Activated CD8-positive, alpha-beta memory T cell treated with anti-CD3 and anti-CD28 coated beads, Interleukin-2, amount 50 U/mL, for 24 hours (primary cell): Measurements from ENCODE around the gene PPP1R13L.
A peak's percentile ranks its signal among the peaks of the same experiment; 100 is the strongest.
"Not testable (repeated sequence)": the region's sequence is repeated elsewhere in the genome, so short reads cannot be mapped to it uniquely, and the experiment has no call there.

Experiments used
- DNase-seq: peaks from one replicate; pipeline ENCODE4 v3.0.0-alpha.2; 2020; ENCODE audit errors: extremely low read depth

PPP1R13L gene

GRCh38 chr19:45429896-45430295, 25.0 kb upstream of the PPP1R13L start:
- DNase-seq = not testable (repeated sequence)

GRCh38 chr19:45428384-45429231, 23.7 kb upstream of the PPP1R13L start:
- no peak for DNase-seq

- DNase-seq = no peak
Observed at GRCh38 chr19:45424191-45425058, 19.6 kb upstream of the PPP1R13L start.

GRCh38 chr19:45423589-45424190, 18.8 kb upstream of the PPP1R13L start, which contains the start of gene ERCC1:
Gene ERCC1 (minus strand): TSS chr19:45423917. CDS start chr19:45423374, 543 bp downstream.
- DNase-seq = peak; percentile 74

- DNase-seq = no peak
Observed at GRCh38 chr19:45423033-45423588, 18.2 kb upstream of the PPP1R13L start.

- DNase-seq = no peak
Observed at GRCh38 chr19:45421947-45422498, 17.2 kb upstream of the PPP1R13L start.

GRCh38 chr19:45420871-45421270, 16.0 kb upstream of the PPP1R13L start:
- DNase-seq = no peak

- DNase-seq = no peak
Observed at GRCh38 chr19:45420356-45420755, 15.5 kb upstream of the PPP1R13L start.

- no peak for DNase-seq
Observed at GRCh38 chr19:45419895-45420294, 15.0 kb upstream of the PPP1R13L start.

- no peak for DNase-seq
Observed at GRCh38 chr19:45419396-45419795, 14.5 kb upstream of the PPP1R13L start.

- DNase-seq = no peak
Observed at GRCh38 chr19:45418802-45419201, 13.9 kb upstream of the PPP1R13L start.

- no peak for DNase-seq
Observed at GRCh38 chr19:45417151-45417550, 12.3 kb upstream of the PPP1R13L start.

- DNase-seq = no peak
Observed at GRCh38 chr19:45414468-45414867, 9.6 kb upstream of the PPP1R13L start.

- no peak for DNase-seq
Observed at GRCh38 chr19:45413497-45413896, 8.6 kb upstream of the PPP1R13L start.

- DNase-seq = not testable (repeated sequence)
Observed at GRCh38 chr19:45410330-45410729, 5.5 kb upstream of the PPP1R13L start.

- no peak for DNase-seq
Observed at GRCh38 chr19:45409557-45409920, 4.7 kb upstream of the PPP1R13L start.

GRCh38 chr19:45408830-45409556, 4.1 kb upstream of the PPP1R13L start:
- DNase-seq = no peak

GRCh38 chr19:45408121-45408520, 3.3 kb upstream of the PPP1R13L start:
- no peak for DNase-seq

- not testable (repeated sequence) for DNase-seq
Observed at GRCh38 chr19:45407585-45407984, 2.7 kb upstream of the PPP1R13L start.

GRCh38 chr19:45407091-45407375, 2.2 kb upstream of the PPP1R13L start:
- DNase-seq = no peak
